Sigmoid colon (tissue), 4 donors: ENCODE results near the gene CLEC3B.

Source experiments
- EP300 ChIP-seq, 4 donors: sonication (generic); formaldehyde crosslinking; IDR thresholded peaks; one replicate each; pipeline ENCODE4 v1.6.1; 2017; ENCODE audit warnings: antibody characterized with exemption in 4 of 4
- POLR2A ChIP-seq, 2 donors: fragments of 450-650 bp; IDR thresholded peaks; one replicate each; pipeline ENCODE4 v1.6.1; 2016; ENCODE audit warnings: antibody characterized with exemption in 2 of 2, mild to moderate bottlenecking in 2 of 2, moderate library complexity in 2 of 2
- POLR2AphosphoS5 ChIP-seq, 4 donors: sonication (generic); formaldehyde crosslinking; IDR thresholded peaks; one replicate each; pipeline ENCODE4 v1.6.1; 2017; ENCODE audit warnings: antibody characterized with exemption in 4 of 4
- TF ChIP-seq, protein P1 (sequence below), 4 experiments: fragments of 450-650 bp in 3 of 4; fragments of 200-600 bp in 1 of 4; IDR thresholded peaks; one replicate each; pipeline ENCODE4 v1.5.1; 2016 to 2019; ENCODE audit warnings: antibody characterized with exemption in 4 of 4, mild to moderate bottlenecking in 3 of 4, moderate library complexity in 2 of 4

DNA sequence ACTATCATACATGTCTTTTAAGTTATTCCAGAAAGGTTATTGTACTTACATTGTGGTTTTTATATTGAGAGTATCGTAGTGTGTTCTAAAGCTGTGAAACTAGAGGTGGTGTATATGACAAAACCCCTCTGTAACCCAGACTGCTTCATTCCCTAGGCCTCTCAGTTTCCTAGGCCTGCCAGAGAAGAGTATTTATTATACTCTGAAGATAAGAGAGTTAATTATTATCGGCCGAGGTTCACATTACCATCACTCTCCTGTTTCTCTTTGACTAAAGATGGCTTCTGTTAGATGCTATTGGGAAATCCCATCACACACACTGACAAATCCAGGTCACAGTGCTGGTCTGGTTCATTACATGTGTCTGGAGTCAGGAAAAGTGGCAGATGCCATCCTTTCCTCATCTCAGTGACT is 29.5 kb upstream of the CLEC3B start:
- TF ChIP-seq, protein P1, sequence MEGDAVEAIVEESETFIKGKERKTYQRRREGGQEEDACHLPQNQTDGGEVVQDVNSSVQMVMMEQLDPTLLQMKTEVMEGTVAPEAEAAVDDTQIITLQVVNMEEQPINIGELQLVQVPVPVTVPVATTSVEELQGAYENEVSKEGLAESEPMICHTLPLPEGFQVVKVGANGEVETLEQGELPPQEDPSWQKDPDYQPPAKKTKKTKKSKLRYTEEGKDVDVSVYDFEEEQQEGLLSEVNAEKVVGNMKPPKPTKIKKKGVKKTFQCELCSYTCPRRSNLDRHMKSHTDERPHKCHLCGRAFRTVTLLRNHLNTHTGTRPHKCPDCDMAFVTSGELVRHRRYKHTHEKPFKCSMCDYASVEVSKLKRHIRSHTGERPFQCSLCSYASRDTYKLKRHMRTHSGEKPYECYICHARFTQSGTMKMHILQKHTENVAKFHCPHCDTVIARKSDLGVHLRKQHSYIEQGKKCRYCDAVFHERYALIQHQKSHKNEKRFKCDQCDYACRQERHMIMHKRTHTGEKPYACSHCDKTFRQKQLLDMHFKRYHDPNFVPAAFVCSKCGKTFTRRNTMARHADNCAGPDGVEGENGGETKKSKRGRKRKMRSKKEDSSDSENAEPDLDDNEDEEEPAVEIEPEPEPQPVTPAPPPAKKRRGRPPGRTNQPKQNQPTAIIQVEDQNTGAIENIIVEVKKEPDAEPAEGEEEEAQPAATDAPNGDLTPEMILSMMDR (IDR thresholded peaks at IDR 0.05) = no peak
- TF ChIP-seq POLR2AphosphoS5 (IDR thresholded peaks at IDR 0.05) = no peak
- no peak for TF ChIP-seq EP300 (IDR thresholded peaks at IDR 0.05)
- TF ChIP-seq POLR2A (IDR thresholded peaks at IDR 0.05) = no peak
